ENCODE measurements around the gene RAPSN.

The RAPSN gene

DNA sequence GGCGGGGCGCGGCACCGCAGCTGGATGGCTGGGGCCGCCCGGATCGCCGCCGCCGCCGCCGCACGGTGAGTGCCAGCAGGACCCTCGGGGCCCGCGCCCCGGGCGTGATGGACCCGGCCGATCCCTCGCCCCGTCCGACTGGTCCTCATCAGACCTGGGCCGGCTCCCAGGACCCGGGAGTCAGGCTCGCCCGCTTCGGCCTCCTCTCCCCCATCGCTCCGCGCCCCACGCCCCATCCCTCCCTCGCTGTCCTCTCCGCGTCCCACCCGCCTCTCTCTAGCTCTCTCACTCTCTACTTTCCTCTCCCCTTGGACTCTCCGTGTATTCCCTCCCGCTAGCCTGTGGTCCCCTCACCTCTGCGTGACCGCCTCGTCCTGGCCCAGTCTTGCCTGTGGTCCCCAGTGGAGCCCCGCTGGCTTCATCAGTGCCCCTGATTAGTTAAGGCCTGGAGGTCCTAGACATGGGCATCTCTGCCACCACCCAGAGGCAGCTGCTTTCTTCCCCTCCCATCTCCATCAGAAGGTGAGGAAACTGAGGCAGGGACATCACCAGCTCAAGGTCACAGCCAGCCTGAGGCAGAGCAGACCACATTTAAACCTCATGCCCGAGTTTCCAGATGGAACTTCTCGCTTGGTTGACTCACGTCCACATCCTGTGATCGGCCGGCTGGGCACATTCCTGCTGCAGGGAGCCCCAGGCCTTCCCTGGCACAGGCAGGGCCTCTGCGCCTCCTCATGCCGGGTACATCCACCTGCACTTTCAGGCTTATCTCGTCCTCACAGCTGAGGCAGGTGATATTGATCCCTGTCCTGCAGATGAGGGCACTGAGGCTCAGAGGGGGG is 40.1 kb downstream of the RAPSN start:
- H3K9me3 ChIP-seq (ENCODE audit: severe bottlenecking): no peaks in the 10 kb centered on the region
- TF ChIP-seq, protein P1, sequence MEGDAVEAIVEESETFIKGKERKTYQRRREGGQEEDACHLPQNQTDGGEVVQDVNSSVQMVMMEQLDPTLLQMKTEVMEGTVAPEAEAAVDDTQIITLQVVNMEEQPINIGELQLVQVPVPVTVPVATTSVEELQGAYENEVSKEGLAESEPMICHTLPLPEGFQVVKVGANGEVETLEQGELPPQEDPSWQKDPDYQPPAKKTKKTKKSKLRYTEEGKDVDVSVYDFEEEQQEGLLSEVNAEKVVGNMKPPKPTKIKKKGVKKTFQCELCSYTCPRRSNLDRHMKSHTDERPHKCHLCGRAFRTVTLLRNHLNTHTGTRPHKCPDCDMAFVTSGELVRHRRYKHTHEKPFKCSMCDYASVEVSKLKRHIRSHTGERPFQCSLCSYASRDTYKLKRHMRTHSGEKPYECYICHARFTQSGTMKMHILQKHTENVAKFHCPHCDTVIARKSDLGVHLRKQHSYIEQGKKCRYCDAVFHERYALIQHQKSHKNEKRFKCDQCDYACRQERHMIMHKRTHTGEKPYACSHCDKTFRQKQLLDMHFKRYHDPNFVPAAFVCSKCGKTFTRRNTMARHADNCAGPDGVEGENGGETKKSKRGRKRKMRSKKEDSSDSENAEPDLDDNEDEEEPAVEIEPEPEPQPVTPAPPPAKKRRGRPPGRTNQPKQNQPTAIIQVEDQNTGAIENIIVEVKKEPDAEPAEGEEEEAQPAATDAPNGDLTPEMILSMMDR (IDR thresholded peaks at IDR 0.05; ENCODE audit: low read depth, low read length): no peak
- H3K27me3 ChIP-seq (ENCODE audit: insufficient read depth, low read depth, severe bottlenecking): no peaks in the 10 kb centered on the region
- peak overlapping the region; percentile 63 for H3K4me3 ChIP-seq (ENCODE audit: low read depth, low read length)
- no peaks in the 10 kb centered on the region; the same call in none of the 2 replicates for H3K36me3 ChIP-seq
- H3K27ac ChIP-seq: peak overlapping the region; percentile 52; the same call in 1 of the 2 replicates
- DNase-seq: no peak

GRCh38 chr11:47407746-47408590 is 41.0 kb downstream of the RAPSN start, which contains the start of gene SLC39A13:
Gene SLC39A13, plus strand, starts transcription at chr11:47408590. Its CDS starts 1,505 bp downstream, at chr11:47410095.
- Histone ChIP-seq H3K27me3 (ENCODE audit: insufficient read depth, low read depth, severe bottlenecking) (no peaks in the 10 kb centered on the region), H3K36me3 (no peaks in the 10 kb centered on the region; the same call in none of the 2 replicates), H3K27ac (peak within 1 kb of the TSS; percentile 82), H3K4me3 (ENCODE audit: low read depth, low read length) (peak within 1 kb of the TSS; percentile 77), H3K9me3 (ENCODE audit: severe bottlenecking) (no peaks in the 10 kb centered on the region)
- DNase-seq: peak; percentile 95
- TF ChIP-seq, protein P1 (IDR thresholded peaks at IDR 0.05; ENCODE audit: low read depth, low read length): peak; percentile 80

- no peaks in the 10 kb centered on the region; the same call in none of the 2 replicates for H3K36me3 ChIP-seq
- no peaks in the 10 kb centered on the region for H3K27me3 ChIP-seq (ENCODE audit: insufficient read depth, low read depth, severe bottlenecking)
- no peak for DNase-seq
- TF ChIP-seq, protein P1 (IDR thresholded peaks at IDR 0.05; ENCODE audit: low read depth, low read length): no peak
- no peaks in the 10 kb centered on the region for H3K9me3 ChIP-seq (ENCODE audit: severe bottlenecking)
- peak overlapping the region; percentile 82 for H3K27ac ChIP-seq
- peak overlapping the region; percentile 77 for H3K4me3 ChIP-seq (ENCODE audit: low read depth, low read length)
Observed at GRCh38 chr11:47406896-47407745, 41.8 kb downstream of the RAPSN start.

- H3K9me3 ChIP-seq (ENCODE audit: severe bottlenecking): no peaks in the 10 kb centered on the region
- no peak overlapping the region for H3K27ac ChIP-seq
- no peak for DNase-seq
- no peak overlapping the region for H3K4me3 ChIP-seq (ENCODE audit: low read depth, low read length)
- H3K36me3 ChIP-seq: no peaks in the 10 kb centered on the region; the same call in 1 of the 2 replicates
- TF ChIP-seq, protein P1 (IDR thresholded peaks at IDR 0.05; ENCODE audit: low read depth, low read length): no peak
- no peaks in the 10 kb centered on the region for H3K27me3 ChIP-seq (ENCODE audit: insufficient read depth, low read depth, severe bottlenecking)
Observed at GRCh38 chr11:47403571-47403970, 45.4 kb downstream of the RAPSN start.

DNA sequence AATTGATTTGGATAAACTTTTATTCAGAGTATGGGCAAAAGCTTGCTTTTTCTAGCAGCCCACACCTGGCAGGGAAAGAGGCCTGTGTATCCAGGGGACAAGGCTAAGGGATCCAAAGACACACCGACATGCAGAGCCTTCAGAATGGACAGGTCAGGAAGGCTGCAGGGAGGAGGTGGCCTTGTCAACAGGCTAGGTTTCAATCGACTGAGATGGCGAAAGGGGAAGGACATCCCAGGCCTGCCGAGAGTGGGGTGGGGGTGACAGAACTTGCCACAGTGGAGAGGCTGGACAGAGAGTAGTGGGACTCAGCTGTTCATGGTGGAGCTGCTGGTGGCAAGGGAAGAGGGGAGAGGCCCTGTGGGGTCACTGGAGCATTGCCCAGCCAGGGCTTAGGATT is 45.8 kb downstream of the RAPSN start:
- TF ChIP-seq, protein P1 (IDR thresholded peaks at IDR 0.05; ENCODE audit: low read depth, low read length): no peak
- no peaks in the 10 kb centered on the region for H3K36me3 ChIP-seq
- H3K27me3 ChIP-seq (ENCODE audit: insufficient read depth, low read depth, severe bottlenecking): no peaks in the 10 kb centered on the region
- H3K27ac ChIP-seq: no peak overlapping the region
- H3K4me3 ChIP-seq (ENCODE audit: low read depth, low read length): no peak overlapping the region
- H3K9me3 ChIP-seq (ENCODE audit: severe bottlenecking): no peaks in the 10 kb centered on the region
- no peak for DNase-seq
